ACC112 (cell line): Measurements from ENCODE around the gene NDUFA1.
A peak's percentile ranks its signal among the peaks of the same experiment; 100 is the strongest.
"Not testable (repeated sequence)": the region's sequence is repeated elsewhere in the genome, so short reads cannot be mapped to it uniquely, and the experiment has no call there.

ENCODE experiments used
- H2AFZ ChIP-seq: fragments of 200-600 bp; sonication (generic); one replicate; pipeline ENCODE4 v1.6.0; 2017; ENCODE audit warnings: antibody characterized with exemption, low read length; ENCODE audit not compliant: unreplicated experiment
- H3K27ac ChIP-seq: fragments of 200-600 bp; sonication (generic); 2 replicates; pipeline ENCODE4 v1.5.1; 2014; ENCODE audit warnings: low read depth, mild to moderate bottlenecking, antibody characterized with exemption, low read length, moderate library complexity
- H3K27me3 ChIP-seq: fragments of 200-600 bp; sonication (generic); 2 replicates; pipeline ENCODE4 v1.6.1; 2014; ENCODE audit warnings: mild to moderate bottlenecking, antibody characterized with exemption, low read length, moderate library complexity, mixed read lengths; ENCODE audit not compliant: insufficient read depth
- H3K36me3 ChIP-seq: fragments of 200-600 bp; sonication (generic); 2 replicates; pipeline ENCODE4 v1.6.1; 2016; ENCODE audit warnings: mild to moderate bottlenecking, antibody characterized with exemption, low read length, moderate library complexity, mixed read lengths; ENCODE audit not compliant: insufficient read depth
- H3K4me1 ChIP-seq: fragments of 200-600 bp; sonication (generic); one replicate; pipeline ENCODE4 v1.6.1; 2016; ENCODE audit warnings: low read length, mixed read lengths; ENCODE audit not compliant: insufficient read depth, unreplicated experiment, control insufficient read depth
- H3K4me3 ChIP-seq: fragments of 200-600 bp; sonication (generic); 2 replicates; pipeline ENCODE4 v1.5.1; 2014; ENCODE audit warnings: mild to moderate bottlenecking, low read depth, low read length
- H3K79me2 ChIP-seq: fragments of 200-600 bp; sonication (generic); one replicate; pipeline ENCODE4 v1.6.0; 2016; ENCODE audit warnings: low read length; ENCODE audit not compliant: control insufficient read depth, unreplicated experiment, insufficient read depth

The NDUFA1 gene

DNA sequence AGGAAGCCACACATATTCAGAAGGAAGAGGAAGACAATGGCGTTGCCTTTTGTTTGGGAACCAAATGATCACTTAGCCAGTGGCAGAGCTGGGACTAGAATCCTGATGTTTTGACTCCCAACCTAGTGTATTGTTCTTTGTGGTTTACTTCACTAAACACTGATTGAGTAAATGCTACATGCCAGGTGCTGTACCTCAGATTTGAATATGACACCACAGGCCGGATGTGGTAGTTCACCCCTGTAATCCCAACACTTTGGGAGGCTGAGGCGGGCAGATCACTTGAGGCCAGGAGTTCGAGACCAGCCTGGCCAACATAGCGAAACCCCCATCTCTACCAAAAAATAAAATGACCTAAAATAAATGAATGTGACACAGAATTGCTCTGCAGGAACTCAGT lies 8.4 kb downstream of the NDUFA1 start:
- H3K36me3 ChIP-seq, result no peaks in the 10 kb centered on the region
- no peaks in the 10 kb centered on the region for H3K27me3 ChIP-seq
- no peaks in the 10 kb centered on the region for H3K79me2 ChIP-seq
- no peak overlapping the region for H3K27ac ChIP-seq
- H2AFZ ChIP-seq, result no peak overlapping the region
- H3K4me3 ChIP-seq, result no peak overlapping the region
- H3K4me1 ChIP-seq, result no peaks in the 10 kb centered on the region

DNA sequence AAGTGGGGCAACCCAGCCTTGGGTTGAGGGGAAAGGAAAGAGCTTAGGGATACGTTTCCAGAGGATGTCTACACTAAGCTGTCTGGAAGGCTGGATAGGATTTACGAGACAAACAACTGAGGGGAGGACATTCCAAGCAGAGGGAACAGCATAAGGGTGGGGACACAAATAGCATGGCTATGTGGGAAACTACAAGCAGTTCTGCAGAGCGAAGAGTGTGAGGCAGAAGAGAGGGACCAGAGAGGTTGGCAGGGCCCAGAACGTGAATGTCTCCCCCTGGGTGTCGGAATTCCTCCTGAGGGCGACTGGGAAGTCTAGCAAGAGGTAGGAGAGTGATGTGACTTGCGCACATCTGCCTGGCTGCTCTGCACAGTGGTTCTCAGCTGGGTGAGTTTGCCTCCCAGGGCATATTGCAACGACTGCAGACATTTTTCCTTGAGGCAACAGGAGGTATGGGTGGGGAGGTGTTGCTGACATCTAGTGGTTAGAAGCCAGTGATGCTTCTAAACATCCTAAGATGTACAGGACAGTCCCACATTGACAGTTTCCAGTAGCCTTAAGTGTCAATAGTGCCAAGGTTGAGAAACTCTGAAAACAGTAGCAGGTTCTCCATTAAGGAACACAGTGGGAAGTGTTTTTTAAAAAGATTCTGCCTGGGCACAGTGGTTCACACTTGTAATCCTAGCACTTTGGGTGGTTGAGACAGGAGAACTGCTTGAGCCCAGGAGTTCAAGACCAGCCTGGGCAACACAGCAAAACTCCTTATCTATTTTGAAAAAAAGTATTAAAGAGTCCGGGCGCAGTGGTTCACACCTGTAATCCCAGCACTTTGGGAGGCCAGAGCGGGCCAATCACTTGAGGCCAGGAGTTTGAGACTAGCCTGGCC lies 9.2 kb downstream of the NDUFA1 start:
- no peaks in the 10 kb centered on the region for H3K79me2 ChIP-seq
- no peaks in the 10 kb centered on the region for H3K4me1 ChIP-seq
- H3K36me3 ChIP-seq, result no peaks in the 10 kb centered on the region
- H2AFZ ChIP-seq, result no peak overlapping the region
- no peaks in the 10 kb centered on the region for H3K27me3 ChIP-seq
- no peak overlapping the region for H3K27ac ChIP-seq
- H3K4me3 ChIP-seq, result no peak overlapping the region

GRCh38 chrX:119885554-119886428 lies 14.2 kb downstream of the NDUFA1 start:
- no peak overlapping the region for H2AFZ ChIP-seq
- H3K36me3 ChIP-seq, result no peaks in the 10 kb centered on the region
- H3K4me3 ChIP-seq, result no peak overlapping the region; the same call in 1 of the 2 replicates
- H3K79me2 ChIP-seq, result no peaks in the 10 kb centered on the region
- no peaks in the 10 kb centered on the region for H3K27me3 ChIP-seq
- H3K4me1 ChIP-seq, result no peaks in the 10 kb centered on the region
- no peak overlapping the region for H3K27ac ChIP-seq

DNA sequence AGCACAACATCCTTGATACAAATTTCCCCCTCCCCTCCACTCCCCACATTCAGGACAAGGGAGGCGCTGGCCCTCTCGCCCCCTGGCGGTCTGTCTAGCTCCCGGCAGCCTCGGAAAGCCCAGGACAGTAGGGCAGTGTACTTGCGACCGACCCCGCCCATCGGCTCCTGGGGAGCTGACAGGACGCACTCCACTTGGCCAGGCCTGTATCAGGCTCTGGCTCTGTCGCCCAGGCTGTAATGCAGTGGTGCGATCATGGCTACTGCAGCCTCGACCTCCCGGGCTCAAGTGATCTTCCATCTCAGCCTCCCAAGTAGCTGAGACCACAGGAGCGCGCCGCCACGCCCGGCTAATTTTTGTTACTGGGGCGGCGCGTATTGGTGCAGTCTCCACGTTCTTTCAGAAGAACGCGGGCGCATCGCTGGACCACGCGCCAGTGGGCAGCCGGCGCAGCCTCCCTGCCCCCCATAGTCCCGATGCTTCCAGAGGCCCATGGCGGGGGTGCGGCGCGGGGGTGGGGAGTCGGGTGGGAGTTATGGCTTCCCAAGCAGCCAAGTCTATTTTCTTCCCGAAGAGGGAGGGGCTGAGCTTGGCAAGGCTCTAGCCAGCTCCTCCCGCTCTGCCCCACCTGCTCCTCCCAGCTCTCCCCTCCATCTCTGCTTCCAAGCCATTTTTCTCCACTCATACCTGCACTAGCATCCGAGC lies 16.2 kb downstream of the NDUFA1 start:
- Histone ChIP-seq H3K27me3 (no peaks in the 10 kb centered on the region), H3K4me3 (peak overlapping the region; percentile 77), H3K79me2 (no peaks in the 10 kb centered on the region), H3K27ac (no peak overlapping the region), H3K4me1 (no peaks in the 10 kb centered on the region), H3K36me3 (no peaks in the 10 kb centered on the region), H2AFZ (peak overlapping the region; percentile 85)

GRCh38 chrX:119890626-119891025 lies 19.0 kb downstream of the NDUFA1 start:
- not testable (repeated sequence) for H3K27me3 ChIP-seq

DNA sequence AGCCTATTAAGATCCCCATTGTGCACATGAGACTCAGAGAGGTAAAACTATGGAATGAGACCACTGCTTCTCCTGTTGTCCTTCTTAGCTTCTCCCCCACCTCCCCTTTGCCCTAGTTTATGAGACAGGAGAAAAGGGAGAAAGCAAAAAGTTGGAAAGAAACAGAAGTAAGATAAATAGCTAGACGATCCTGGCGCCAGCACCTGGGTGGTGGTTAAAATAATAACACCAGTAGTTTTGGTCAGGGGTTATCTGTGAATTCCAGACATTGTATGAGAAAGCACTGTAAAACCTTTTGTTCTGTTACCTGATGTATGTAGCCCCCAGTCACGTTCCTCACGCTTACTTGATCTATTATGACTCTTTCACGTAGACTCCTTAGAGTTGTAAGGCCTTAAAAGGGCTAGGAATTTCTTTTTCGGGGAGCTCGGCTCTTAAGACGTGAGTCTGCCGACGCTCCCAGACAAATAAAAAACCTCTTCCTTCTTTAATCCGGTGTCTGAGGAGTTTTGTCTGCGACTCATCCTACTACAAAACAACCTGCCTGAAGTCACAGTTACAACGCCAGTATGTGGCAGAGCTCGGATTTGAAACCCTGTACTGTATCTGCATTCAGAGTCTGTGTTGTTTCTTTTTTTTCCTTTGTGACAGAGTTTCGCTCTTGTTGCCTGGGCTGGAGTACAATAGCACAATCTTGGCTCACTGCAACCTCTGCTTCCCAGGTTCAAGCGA lies 20.5 kb downstream of the NDUFA1 start:
- not testable (repeated sequence) for H3K4me1 ChIP-seq, H3K79me2 ChIP-seq, H2AFZ ChIP-seq, H3K36me3 ChIP-seq, H3K27ac ChIP-seq, H3K4me3 ChIP-seq, H3K27me3 ChIP-seq

More at GRCh38 chrX:119890626-119891025, 19.0 kb downstream of the NDUFA1 start:
- not testable (repeated sequence) for H3K27ac ChIP-seq, H3K4me1 ChIP-seq, H3K36me3 ChIP-seq, H3K79me2 ChIP-seq, H2AFZ ChIP-seq, H3K4me3 ChIP-seq

GRCh38 chrX:119895843-119896326 lies 24.3 kb downstream of the NDUFA1 start, which contains the start of gene AKAP14:
AKAP14 (plus strand) TSS chrX:119895893; CDS start chrX:119903224, 7,331 bp downstream.
- no peak within 1 kb of the TSS for H3K4me3 ChIP-seq
- H3K27ac ChIP-seq, result no peak within 1 kb of the TSS
- H3K27me3 ChIP-seq, result no peaks in the 10 kb centered on the region
- H3K4me1 ChIP-seq, result no peaks in the 10 kb centered on the region
- no peaks in the 10 kb centered on the region for H3K79me2 ChIP-seq
- no peak within 1 kb of the TSS for H2AFZ ChIP-seq
- no peaks in the 10 kb centered on the region for H3K36me3 ChIP-seq

DNA sequence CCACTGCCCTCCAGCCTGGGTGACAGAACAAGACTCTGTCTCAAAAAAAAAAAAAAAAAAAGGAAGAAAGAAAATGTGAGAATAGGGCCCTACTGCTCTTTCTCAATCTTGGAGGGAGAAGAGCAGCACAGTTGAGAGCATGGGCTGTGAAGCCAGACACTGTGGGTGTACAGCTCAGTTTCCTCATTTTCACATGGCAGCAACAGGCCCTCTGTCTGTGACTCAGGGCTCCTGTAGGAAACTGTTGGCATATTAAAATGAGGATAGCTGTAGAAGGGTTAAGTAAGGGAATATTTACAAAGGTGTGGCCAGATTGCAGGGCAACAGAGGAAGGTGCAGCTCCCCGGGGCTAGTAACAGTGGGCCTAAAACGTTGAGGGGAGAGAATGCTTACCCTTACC lies 27.5 kb downstream of the NDUFA1 start:
- Histone ChIP-seq H3K4me1 (no peaks in the 10 kb centered on the region), H2AFZ (no peak overlapping the region), H3K79me2 (no peaks in the 10 kb centered on the region), H3K36me3 (no peaks in the 10 kb centered on the region), H3K4me3 (no peak overlapping the region), H3K27ac (no peak overlapping the region), H3K27me3 (no peaks in the 10 kb centered on the region)

DNA sequence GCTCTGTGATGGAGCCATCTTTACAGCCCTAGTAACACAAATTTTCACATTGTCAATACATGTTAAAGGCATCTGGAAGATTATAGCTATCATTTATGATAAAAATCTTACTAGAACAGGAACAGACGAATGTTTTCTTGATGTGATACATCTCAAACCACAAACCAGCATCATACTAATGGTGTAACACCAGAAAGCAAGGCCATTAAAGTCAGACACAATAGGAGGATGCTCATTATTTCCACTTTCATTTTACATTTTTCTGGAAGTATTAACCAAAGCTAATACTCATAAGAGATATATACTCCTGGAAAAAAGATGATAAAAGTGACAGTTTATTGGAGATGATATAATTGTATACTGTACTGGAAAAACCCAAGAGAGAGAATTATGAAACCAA lies 29.3 kb downstream of the NDUFA1 start:
- Histone ChIP-seq H3K4me3 (no peak overlapping the region), H2AFZ (no peak overlapping the region), H3K4me1 (no peaks in the 10 kb centered on the region), H3K27me3 (no peaks in the 10 kb centered on the region), H3K79me2 (no peaks in the 10 kb centered on the region), H3K36me3 (no peaks in the 10 kb centered on the region), H3K27ac (no peak overlapping the region)

- Histone ChIP-seq H3K79me2 (no peaks in the 10 kb centered on the region), H3K4me1 (no peaks in the 10 kb centered on the region), H3K27ac (no peak overlapping the region), H3K4me3 (no peak overlapping the region), H3K36me3 (no peaks in the 10 kb centered on the region), H3K27me3 (no peaks in the 10 kb centered on the region), H2AFZ (no peak overlapping the region)
These were observed 44.7 kb downstream of the NDUFA1 start for GRCh38 chrX:119916310-119916709.
